Neural cell (in vitro differentiated cells): ENCODE data around the gene AP3S1. TPM values are rescaled to one million over a fixed set of nuclear protein-coding genes. Genes with fewer than 3 reads are reported as not detected.

Experiments
- H2AFZ ChIP-seq: fragments of 200-600, 300-800 bp; sonication (generic), shearing (Covaris generic); 2 replicates; pipeline ENCODE4 v1.6.0; 2014; ENCODE audit warnings: low read depth, mild to moderate bottlenecking, antibody characterized with exemption, low read length, moderate library complexity
- H3F3A ChIP-seq: fragments of 200-600 bp; shearing (Covaris generic); 2 replicates; pipeline ENCODE4 v1.6.1; 2016; ENCODE audit warnings: mild to moderate bottlenecking, moderate library complexity, mixed read lengths, antibody characterized with exemption, low read length; ENCODE audit not compliant: insufficient read depth, poor library complexity, severe bottlenecking
- H3K27ac ChIP-seq: fragments of 200-600, 300-800 bp; sonication (generic), shearing (Covaris generic); 2 replicates; pipeline ENCODE4 v1.5.1; 2014; ENCODE audit warnings: mild to moderate bottlenecking, low read length, moderate library complexity
- H3K27me3 ChIP-seq: fragments of 300-800, 200-600 bp; sonication (generic), shearing (Covaris generic); 2 replicates; pipeline ENCODE4 v1.6.0; 2014; ENCODE audit warnings: mild to moderate bottlenecking, low read depth, low read length, moderate library complexity; ENCODE audit not compliant: insufficient read depth
- H3K36me3 ChIP-seq: fragments of 300-800, 200-600 bp; sonication (generic), shearing (Covaris generic); 2 replicates; pipeline ENCODE4 v1.5.1; 2014; ENCODE audit warnings: mild to moderate bottlenecking, antibody characterized with exemption, low read length, moderate library complexity; ENCODE audit not compliant: insufficient read depth
- H3K4me2 ChIP-seq: fragments of 300-800, 200-600 bp; sonication (generic), shearing (Covaris generic); 2 replicates; pipeline ENCODE4 v1.6.0; 2014; ENCODE audit warnings: mild to moderate bottlenecking, low read length
- H3K4me3 ChIP-seq: fragments of 300-800, 200-600 bp; sonication (generic), shearing (Covaris generic); 2 replicates; pipeline ENCODE4 v1.5.1; 2014; ENCODE audit warnings: mild to moderate bottlenecking, low read length, moderate library complexity
- H3K79me2 ChIP-seq: fragments of 200-600 bp; shearing (Covaris generic); replicated peaks from 2 replicates; pipeline ENCODE4 v1.6.0; 2014; ENCODE audit warnings: mild to moderate bottlenecking, low read length, moderate library complexity; ENCODE audit not compliant: insufficient read depth
- H3K9ac ChIP-seq: fragments of 300-800, 200-600 bp; sonication (generic), shearing (Covaris generic); 2 replicates; pipeline ENCODE4 v1.6.1; 2016; ENCODE audit warnings: mild to moderate bottlenecking, low read length, mixed read lengths
- H3K9me2 ChIP-seq: fragments of 200-600 bp; shearing (Covaris generic); 2 replicates; pipeline ENCODE4 v1.6.1; 2016; ENCODE audit warnings: mild to moderate bottlenecking, low read length, mixed read lengths; ENCODE audit not compliant: insufficient read depth
- H3K9me3 ChIP-seq: fragments of 200-600, 300-800 bp; sonication (generic), shearing (Covaris generic); 2 replicates; pipeline ENCODE4 v1.6.1; 2016; ENCODE audit warnings: mild to moderate bottlenecking, mixed run types, low read length, moderate library complexity, mixed read lengths
- H4K20me1 ChIP-seq: fragments of 200-600 bp; shearing (Covaris generic); 2 replicates; pipeline ENCODE4 v1.6.1; 2016; ENCODE audit warnings: mild to moderate bottlenecking, mixed run types; ENCODE audit not compliant: insufficient read depth
- CTCF ChIP-seq: fragments of 450-650 bp; IDR thresholded peaks from 2 replicates; pipeline ENCODE4 v1.5.1; 2014; ENCODE audit warnings: antibody characterized with exemption, mild to moderate bottlenecking, moderate library complexity; ENCODE audit not compliant: poor library complexity, severe bottlenecking
- EP300 ChIP-seq: fragments of 450-650 bp; conservative IDR thresholded peaks from 2 replicates; pipeline ENCODE4 v1.6.1; 2014; ENCODE audit warnings: antibody characterized with exemption, mild to moderate bottlenecking, moderate library complexity; ENCODE audit not compliant: poor library complexity, severe bottlenecking
- EZH2 ChIP-seq: fragments of 200-600, 300-800 bp; shearing (Covaris generic), sonication (generic); IDR thresholded peaks from 2 replicates; pipeline ENCODE4 v1.6.1; 2014; ENCODE audit warnings: antibody characterized with exemption, low read length, borderline replicate concordance, mild to moderate bottlenecking; ENCODE audit not compliant: insufficient read depth, poor library complexity, severe bottlenecking
- MXI1 ChIP-seq: fragments of 450-650 bp; conservative IDR thresholded peaks from 2 replicates; pipeline ENCODE4 v1.6.1; 2014; ENCODE audit warnings: antibody characterized with exemption, mild to moderate bottlenecking; ENCODE audit not compliant: poor library complexity, severe bottlenecking
- POLR2AphosphoS5 ChIP-seq: IDR thresholded peaks from 2 replicates; pipeline ENCODE4 v1.6.1; 2012
- RAD21 ChIP-seq: fragments of 450-650 bp; conservative IDR thresholded peaks from 2 replicates; pipeline ENCODE4 v1.6.1; 2014; ENCODE audit warnings: antibody characterized with exemption, mild to moderate bottlenecking, moderate library complexity
- REST ChIP-seq: IDR thresholded peaks from 2 replicates; pipeline ENCODE4 v1.6.1; 2012; ENCODE audit warnings: borderline replicate concordance
- SMC3 ChIP-seq: fragments of 450-650 bp; conservative IDR thresholded peaks from 2 replicates; pipeline ENCODE4 v1.6.1; 2014; ENCODE audit warnings: antibody characterized with exemption, mild to moderate bottlenecking, moderate library complexity; ENCODE audit not compliant: poor library complexity
- TAF1 ChIP-seq: IDR thresholded peaks from 2 replicates; pipeline ENCODE4 v1.6.1; 2012; ENCODE audit warnings: low read depth
- polyA plus RNA-seq: library from polyadenylated mRNA; depleted of rRNA; stranded (reverse); fragments of >200 nt; gene quantifications from 2 replicates; pipeline ENCODE4 v1.2.3, GENCODE V29; 2014

Gene AP3S1
- polyA plus RNA-seq, 1 donor from 2014 or later, result 207 TPM

GRCh38 chr5:115843444-115844130 lies 1.9 kb downstream of the AP3S1 start:
- no peaks in the 10 kb centered on the region for H3K27me3 ChIP-seq
- no peaks in the 10 kb centered on the region for H3K36me3 ChIP-seq
- TF ChIP-seq RAD21, result no peak
- TF ChIP-seq CTCF, result no peak
- TF ChIP-seq EP300, result no peak
- no peak for TF ChIP-seq POLR2AphosphoS5
- no peak for TF ChIP-seq REST
- TF ChIP-seq SMC3, result no peak
- TF ChIP-seq TAF1, result no peak
- no peak for TF ChIP-seq MXI1
- no peak for TF ChIP-seq EZH2
- H3K4me2 ChIP-seq, result peak overlapping the region; percentile 85
- H3K9me2 ChIP-seq, result no peaks in the 10 kb centered on the region
- H3K9me3 ChIP-seq, result no peaks in the 10 kb centered on the region
- no peak overlapping the region for H2AFZ ChIP-seq
- no peaks in the 10 kb centered on the region for H3F3A ChIP-seq
- H3K4me3 ChIP-seq, result peak overlapping the region; percentile 80
- peak overlapping the region; percentile 78 for H3K9ac ChIP-seq
- H3K27ac ChIP-seq, result no peak overlapping the region
- H4K20me1 ChIP-seq, result no peaks in the 10 kb centered on the region
- peaks cover 82% of the 10 kb centered on the region for H3K79me2 ChIP-seq

GRCh38 chr5:115844321-115844817 lies 2.6 kb downstream of the AP3S1 start:
- no peaks in the 10 kb centered on the region for H3K9me3 ChIP-seq
- no peaks in the 10 kb centered on the region for H3K27me3 ChIP-seq
- H3K9me2 ChIP-seq, result no peaks in the 10 kb centered on the region
- H3K27ac ChIP-seq, result no peak overlapping the region
- H3K79me2 ChIP-seq, result peaks cover 74% of the 10 kb centered on the region
- no peak for TF ChIP-seq RAD21
- TF ChIP-seq CTCF, result no peak
- no peak for TF ChIP-seq MXI1
- TF ChIP-seq EZH2, result no peak
- TF ChIP-seq REST, result no peak
- TF ChIP-seq EP300, result no peak
- TF ChIP-seq TAF1, result no peak
- H3K36me3 ChIP-seq, result no peaks in the 10 kb centered on the region
- no peaks in the 10 kb centered on the region for H4K20me1 ChIP-seq
- H3F3A ChIP-seq, result no peaks in the 10 kb centered on the region
- H3K4me3 ChIP-seq, result peak overlapping the region; percentile 80
- H3K4me2 ChIP-seq, result no peak overlapping the region
- H3K9ac ChIP-seq, result no peak overlapping the region
- no peak overlapping the region for H2AFZ ChIP-seq
